Progenitor cell of endocrine pancreas (in vitro differentiated cells): Measurements from ENCODE around the gene HDDC3. TPM values are rescaled to one million over a fixed set of nuclear protein-coding genes. Genes with fewer than 3 reads are reported as not detected.

Experiments
- DNase-seq: peaks from one replicate; pipeline ENCODE4 v3.0.0; 2021; ENCODE audit warnings: low spot score; ENCODE audit not compliant: unreplicated experiment
- H3K27ac Mint-ChIP-seq: 2 replicates; pipeline ENCODE4 v1.8.0; 2021; ENCODE audit warnings: mild to moderate bottlenecking, moderate library complexity, mixed read lengths
- H3K27me3 Mint-ChIP-seq: 2 replicates; pipeline ENCODE4 v1.8.0; 2021; ENCODE audit warnings: mixed read lengths
- H3K36me3 Mint-ChIP-seq: 2 replicates; pipeline ENCODE4 v1.8.0; 2022; ENCODE audit warnings: mixed read lengths; ENCODE audit not compliant: insufficient read depth
- H3K4me1 Mint-ChIP-seq: 2 replicates; pipeline ENCODE4 v1.8.0; 2021; ENCODE audit warnings: low read depth, mixed read lengths
- H3K4me3 Mint-ChIP-seq: 2 replicates; pipeline ENCODE4 v1.8.0; 2021; ENCODE audit warnings: low read depth, mild to moderate bottlenecking, moderate library complexity, mixed read lengths
- H3K9me3 Mint-ChIP-seq: 2 replicates; pipeline ENCODE4 v1.8.0; 2021; ENCODE audit warnings: low read depth, mixed read lengths
- total RNA-seq: library from RNA; stranded (reverse); gene quantifications from 2 replicates; pipeline ENCODE4 v1.2.1, GENCODE V29; 2021
- TF ChIP-seq, protein P1 (sequence below): fragments of 200-600 bp; sonication (generic); IDR thresholded peaks from one replicate; pipeline ENCODE4 v1.5.0; 2021; ENCODE audit warnings: antibody characterized with exemption, mild to moderate bottlenecking; ENCODE audit not compliant: unreplicated experiment

Gene HDDC3
- total RNA-seq, 1 donor from 2014 or later: 14.5 TPM

DNA sequence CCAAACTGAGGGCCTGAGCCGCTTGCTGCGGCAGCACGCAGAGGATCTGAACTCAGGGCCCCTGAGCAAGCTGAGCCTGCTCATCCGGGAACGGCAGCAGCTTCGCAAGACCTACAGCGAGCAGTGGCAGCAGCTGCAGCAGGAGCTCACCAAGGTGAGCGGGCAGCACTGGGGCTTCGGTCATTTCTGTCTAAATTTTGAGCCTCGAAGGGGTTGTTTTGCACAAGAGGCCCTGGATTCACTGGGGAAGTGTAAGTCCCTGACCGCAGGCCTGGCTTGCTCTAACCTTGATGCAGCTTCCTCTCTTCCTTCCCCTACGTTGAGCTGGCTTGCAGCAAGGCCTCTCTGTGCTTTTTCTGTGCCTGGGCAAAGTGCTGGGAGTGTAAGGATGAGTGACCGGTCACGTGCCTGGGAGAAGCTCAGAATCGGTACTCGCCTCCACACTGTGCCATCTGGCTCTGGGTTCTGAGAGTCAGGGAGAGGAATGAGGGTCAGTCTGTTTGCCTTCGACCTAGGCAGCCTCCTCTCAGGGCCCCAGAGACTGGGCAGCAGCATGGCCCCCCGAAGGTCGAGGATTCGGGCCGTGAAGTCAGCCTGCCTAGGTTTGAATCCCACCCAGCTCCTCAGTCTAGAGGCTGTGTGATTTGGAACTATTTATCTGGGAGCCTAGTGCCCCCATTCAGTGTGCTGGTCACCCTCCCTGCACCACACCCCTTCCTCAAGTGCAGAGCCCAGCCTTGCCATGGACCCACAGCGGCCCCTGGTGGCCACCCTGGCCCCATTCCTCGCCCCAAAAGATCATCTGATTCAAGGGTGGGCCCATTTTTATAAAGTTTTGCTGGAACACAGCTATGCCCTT lies 46.7 kb downstream of the HDDC3 start:
- Mint-ChIP-seq H3K27ac (no peak overlapping the region), H3K4me3 (peak overlapping the region; percentile 58), H3K9me3 (no peaks in the 10 kb centered on the region), H3K4me1 (peaks cover 4% of the 10 kb centered on the region), H3K27me3 (no peaks in the 10 kb centered on the region), H3K36me3 (no peaks in the 10 kb centered on the region)
- peak; percentile 76 for DNase-seq
- TF ChIP-seq, protein P1, sequence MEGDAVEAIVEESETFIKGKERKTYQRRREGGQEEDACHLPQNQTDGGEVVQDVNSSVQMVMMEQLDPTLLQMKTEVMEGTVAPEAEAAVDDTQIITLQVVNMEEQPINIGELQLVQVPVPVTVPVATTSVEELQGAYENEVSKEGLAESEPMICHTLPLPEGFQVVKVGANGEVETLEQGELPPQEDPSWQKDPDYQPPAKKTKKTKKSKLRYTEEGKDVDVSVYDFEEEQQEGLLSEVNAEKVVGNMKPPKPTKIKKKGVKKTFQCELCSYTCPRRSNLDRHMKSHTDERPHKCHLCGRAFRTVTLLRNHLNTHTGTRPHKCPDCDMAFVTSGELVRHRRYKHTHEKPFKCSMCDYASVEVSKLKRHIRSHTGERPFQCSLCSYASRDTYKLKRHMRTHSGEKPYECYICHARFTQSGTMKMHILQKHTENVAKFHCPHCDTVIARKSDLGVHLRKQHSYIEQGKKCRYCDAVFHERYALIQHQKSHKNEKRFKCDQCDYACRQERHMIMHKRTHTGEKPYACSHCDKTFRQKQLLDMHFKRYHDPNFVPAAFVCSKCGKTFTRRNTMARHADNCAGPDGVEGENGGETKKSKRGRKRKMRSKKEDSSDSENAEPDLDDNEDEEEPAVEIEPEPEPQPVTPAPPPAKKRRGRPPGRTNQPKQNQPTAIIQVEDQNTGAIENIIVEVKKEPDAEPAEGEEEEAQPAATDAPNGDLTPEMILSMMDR: peak; percentile 99

DNA sequence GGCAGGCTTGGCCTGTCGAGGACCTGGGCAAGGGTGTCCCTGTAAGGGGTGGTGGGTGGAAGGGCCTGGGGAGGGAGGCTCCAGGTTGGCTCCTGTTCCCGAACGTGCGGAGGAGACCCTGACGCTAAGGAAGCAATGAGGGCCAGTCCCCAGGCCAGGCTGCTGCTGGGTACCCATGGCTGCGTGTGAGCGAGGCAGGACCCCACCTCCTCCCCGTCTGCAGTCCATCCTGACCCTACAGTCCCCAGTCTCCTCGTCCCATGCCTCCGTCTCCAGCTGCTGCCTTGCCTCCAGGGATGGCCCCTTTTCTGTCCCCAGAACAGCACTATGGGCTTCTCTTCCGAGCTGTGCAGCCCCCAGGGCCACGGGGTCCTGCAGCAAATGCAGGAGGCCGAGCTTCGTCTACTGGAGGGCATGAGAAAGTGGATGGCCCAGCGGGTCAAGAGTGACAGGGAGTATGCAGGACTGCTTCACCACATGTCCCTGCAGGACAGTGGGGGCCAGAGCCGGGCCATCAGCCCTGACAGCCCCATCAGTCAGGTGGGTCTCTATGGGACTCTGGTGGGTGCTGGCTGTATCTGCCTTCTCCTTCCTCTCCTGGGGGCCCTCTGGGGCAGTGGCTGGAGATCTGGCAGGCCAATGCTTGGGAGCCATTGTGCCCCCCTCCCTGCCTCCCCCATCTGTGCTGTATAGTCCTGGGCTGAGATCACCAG lies 47.5 kb downstream of the HDDC3 start:
- H3K4me3 Mint-ChIP-seq: peak overlapping the region; percentile 58
- H3K9me3 Mint-ChIP-seq: no peaks in the 10 kb centered on the region
- H3K4me1 Mint-ChIP-seq: peaks cover 4% of the 10 kb centered on the region
- DNase-seq: no peak
- H3K36me3 Mint-ChIP-seq: no peaks in the 10 kb centered on the region
- no peaks in the 10 kb centered on the region for H3K27me3 Mint-ChIP-seq
- TF ChIP-seq, protein P1: no peak
- H3K27ac Mint-ChIP-seq: no peak overlapping the region

DNA sequence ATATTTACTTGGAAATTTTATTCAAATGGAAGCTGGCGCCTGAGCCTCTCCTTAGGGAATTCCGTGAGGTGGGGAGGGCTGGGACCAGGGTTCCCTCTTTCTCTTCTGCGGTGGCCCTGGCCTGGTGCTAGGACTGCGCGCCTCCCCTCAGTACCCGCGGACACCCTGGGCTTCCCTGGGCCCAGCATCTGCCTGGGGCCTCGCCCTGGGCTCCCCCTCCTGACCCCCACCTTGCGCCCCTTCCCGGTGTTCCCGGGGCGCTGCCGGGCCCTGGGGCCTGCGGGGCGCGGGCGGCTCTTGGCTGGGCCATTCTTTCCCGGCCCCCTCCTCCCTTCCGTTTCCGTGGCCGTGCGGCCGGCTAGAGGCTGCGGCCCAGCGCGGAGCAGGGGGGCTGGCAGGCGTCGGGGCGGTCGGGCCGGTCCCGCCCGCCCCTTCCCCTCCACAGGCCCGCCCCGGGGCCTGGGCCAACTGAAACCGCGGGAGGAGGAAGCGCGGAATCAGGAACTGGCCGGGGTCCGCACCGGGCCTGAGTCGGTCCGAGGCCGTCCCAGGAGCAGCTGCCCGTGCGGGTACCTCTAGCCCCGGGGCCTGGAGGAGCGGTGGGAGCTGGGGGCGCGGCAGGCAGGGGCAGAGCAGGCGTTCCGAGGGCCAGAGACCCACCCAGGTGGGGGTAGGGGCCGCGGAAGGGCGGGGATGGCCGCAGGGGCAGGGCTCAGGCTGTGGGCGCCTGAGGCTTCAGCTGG lies 48.2 kb downstream of the HDDC3 start, which contains the start of gene FES:
Gene FES (plus strand): TSS at position 529 of the 743 bp plus-strand sequence. CDS start 542 bp downstream, outside the sequence.
- Mint-ChIP-seq H3K27ac (peak within 1 kb of the TSS; percentile 24), H3K36me3 (peaks cover 5% of the 10 kb centered on the region), H3K4me3 (peak within 1 kb of the TSS; percentile 58)

DNA sequence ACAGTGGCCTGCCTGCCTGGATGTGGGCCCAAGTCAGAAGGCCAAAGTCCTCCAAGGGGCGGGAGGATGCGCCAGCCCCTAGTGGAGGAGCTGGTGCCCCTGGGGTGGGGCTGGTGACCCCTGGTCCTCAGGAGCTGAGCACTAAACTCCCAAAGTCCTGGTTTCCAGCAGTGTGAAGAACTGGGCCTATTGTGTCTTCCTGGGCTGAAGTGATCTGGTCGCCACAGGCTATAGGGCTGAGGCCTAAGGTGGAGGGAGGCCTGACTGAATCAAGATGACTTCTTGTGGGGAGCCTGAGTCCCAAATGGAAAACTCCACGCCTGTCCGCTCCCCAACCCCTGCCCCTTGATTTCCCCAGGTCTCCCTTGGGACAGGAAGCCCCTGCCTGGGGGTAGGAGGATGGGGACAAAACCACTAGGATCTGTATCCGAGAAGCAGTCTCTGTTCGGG lies 48.8 kb downstream of the HDDC3 start:
- H3K36me3 Mint-ChIP-seq: peaks cover 5% of the 10 kb centered on the region
- H3K27ac Mint-ChIP-seq: peak overlapping the region; percentile 24
- H3K27me3 Mint-ChIP-seq: no peaks in the 10 kb centered on the region
- H3K4me3 Mint-ChIP-seq: no peak overlapping the region
- H3K9me3 Mint-ChIP-seq: no peaks in the 10 kb centered on the region
- H3K4me1 Mint-ChIP-seq: peaks cover 4% of the 10 kb centered on the region
- DNase-seq: no peak
- TF ChIP-seq, protein P1: no peak

More for the DNA sequence above, 48.2 kb downstream of the HDDC3 start, which contains the start of gene FES:
- Mint-ChIP-seq H3K9me3 (no peaks in the 10 kb centered on the region), H3K27me3 (no peaks in the 10 kb centered on the region), H3K4me1 (peaks cover 4% of the 10 kb centered on the region)
- TF ChIP-seq, protein P1: no peak
- DNase-seq: no peak
